ENCODE measurements around the gene SLITRK6. TPM values are rescaled to one million over a fixed set of nuclear protein-coding genes. Genes with fewer than 3 reads are reported as not detected.
"Not testable (repeated sequence)": the region's sequence is repeated elsewhere in the genome, so short reads cannot be mapped to it uniquely, and the experiment has no call there.

Gene SLITRK6
- total RNA-seq, 4 donors from 2014 or later = 5.0 to 17.3 (median 8.0) TPM

DNA sequence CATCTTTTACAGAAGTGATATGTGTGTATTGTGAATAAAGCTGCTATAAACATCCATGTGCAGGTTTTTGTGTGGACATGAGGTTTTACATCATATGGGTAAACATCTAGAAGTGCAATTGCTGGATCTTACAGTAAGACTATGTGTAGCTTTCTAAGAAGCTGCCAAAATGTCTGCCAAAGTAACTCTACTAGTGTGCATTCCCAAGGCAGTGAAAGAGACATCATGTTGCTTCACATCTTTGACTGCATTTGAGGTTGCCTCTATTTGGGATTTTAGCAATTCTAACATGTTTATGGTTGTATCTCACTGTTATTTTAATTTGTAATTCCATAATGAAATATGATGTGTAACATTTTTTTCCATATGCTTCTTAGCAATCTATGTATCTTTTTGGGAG lies 30.3 kb downstream of the SLITRK6 start:
- no peak for DNase-seq
- H3K9me3 ChIP-seq = no peaks in the 10 kb centered on the region
- H3K27ac ChIP-seq = no peak overlapping the region
- no peak overlapping the region for H3K4me3 ChIP-seq
- TF ChIP-seq, protein P1, sequence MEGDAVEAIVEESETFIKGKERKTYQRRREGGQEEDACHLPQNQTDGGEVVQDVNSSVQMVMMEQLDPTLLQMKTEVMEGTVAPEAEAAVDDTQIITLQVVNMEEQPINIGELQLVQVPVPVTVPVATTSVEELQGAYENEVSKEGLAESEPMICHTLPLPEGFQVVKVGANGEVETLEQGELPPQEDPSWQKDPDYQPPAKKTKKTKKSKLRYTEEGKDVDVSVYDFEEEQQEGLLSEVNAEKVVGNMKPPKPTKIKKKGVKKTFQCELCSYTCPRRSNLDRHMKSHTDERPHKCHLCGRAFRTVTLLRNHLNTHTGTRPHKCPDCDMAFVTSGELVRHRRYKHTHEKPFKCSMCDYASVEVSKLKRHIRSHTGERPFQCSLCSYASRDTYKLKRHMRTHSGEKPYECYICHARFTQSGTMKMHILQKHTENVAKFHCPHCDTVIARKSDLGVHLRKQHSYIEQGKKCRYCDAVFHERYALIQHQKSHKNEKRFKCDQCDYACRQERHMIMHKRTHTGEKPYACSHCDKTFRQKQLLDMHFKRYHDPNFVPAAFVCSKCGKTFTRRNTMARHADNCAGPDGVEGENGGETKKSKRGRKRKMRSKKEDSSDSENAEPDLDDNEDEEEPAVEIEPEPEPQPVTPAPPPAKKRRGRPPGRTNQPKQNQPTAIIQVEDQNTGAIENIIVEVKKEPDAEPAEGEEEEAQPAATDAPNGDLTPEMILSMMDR (IDR thresholded peaks at IDR 0.05) = no peak
- TF ChIP-seq POLR2A (IDR thresholded peaks at IDR 0.05) = no peak
- no peaks in the 10 kb centered on the region for H3K4me1 ChIP-seq
- no peaks in the 10 kb centered on the region for H3K36me3 ChIP-seq
- H3K27me3 ChIP-seq = no peaks in the 10 kb centered on the region

DNA sequence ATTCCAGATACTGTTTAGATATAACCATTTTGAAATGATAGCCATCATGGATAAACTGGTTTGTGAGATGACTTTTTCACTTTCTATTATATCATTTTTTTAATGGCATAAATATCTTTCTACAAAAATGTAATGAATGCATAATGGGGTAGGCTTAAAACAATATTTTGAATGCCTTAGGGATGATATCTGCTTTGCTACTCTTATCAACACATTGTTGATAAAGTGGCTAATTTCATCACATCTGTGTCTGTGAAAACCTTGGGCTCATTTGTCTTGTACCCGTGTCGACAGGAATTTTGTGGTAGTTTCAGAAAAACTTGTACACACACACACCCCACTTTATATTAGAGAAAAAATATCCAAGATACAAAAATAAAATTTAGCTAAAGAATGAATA lies 44.1 kb downstream of the SLITRK6 start:
- Histone ChIP-seq H3K4me3 (no peak overlapping the region), H3K9me3 (no peaks in the 10 kb centered on the region), H3K4me1 (no peaks in the 10 kb centered on the region), H3K36me3 (no peaks in the 10 kb centered on the region), H3K27ac (no peak overlapping the region), H3K27me3 (no peaks in the 10 kb centered on the region)
- DNase-seq = no peak
- TF ChIP-seq POLR2A (IDR thresholded peaks at IDR 0.05) = no peak
- TF ChIP-seq, protein P1 (IDR thresholded peaks at IDR 0.05) = no peak

DNA sequence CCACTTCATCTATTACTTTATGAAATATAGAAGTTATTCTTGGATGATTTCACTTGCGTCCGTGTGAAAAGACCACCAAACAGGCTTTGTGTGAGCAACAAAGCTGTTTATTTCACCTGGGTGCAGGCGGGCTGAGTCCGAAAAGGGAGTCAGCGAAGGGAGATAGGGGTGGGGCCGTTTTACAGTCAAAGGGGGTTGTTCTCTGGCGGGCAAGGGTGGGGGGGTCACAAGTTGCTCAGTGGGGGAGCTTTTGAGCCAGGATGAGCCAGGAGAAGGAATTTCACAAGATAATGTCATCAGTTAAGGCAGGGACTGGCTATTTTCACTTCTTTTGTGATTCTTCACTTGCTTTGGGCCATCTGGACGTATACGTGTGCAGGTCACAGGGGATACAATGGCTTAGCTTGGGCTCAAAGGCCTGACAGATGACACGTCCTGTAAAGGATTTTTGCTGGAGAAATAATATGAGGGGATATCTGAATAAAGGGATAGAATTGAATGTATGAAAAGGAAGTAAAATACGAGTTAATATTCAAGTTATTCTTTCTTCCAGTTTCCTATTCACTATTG lies 55.9 kb downstream of the SLITRK6 start:
- DNase-seq, H3K27ac ChIP-seq, H3K4me3 ChIP-seq: not testable (repeated sequence)

More for the DNA sequence above, 55.9 kb downstream of the SLITRK6 start:
- H3K4me1 ChIP-seq, H3K36me3 ChIP-seq, H3K27me3 ChIP-seq, H3K9me3 ChIP-seq: not testable (repeated sequence)

All from Peyer's patch (tissue), 4 donors.